CD4-positive, alpha-beta T cell treated with Interleukin-4 for 4 hours (primary cell): ENCODE data around the gene RPH3AL.
"Not testable (repeated sequence)": the region's sequence is repeated elsewhere in the genome, so short reads cannot be mapped to it uniquely, and the experiment has no call there.

ENCODE experiments used
- DNase-seq: peaks from one replicate; pipeline ENCODE4 v3.0.0-alpha.2; 2020

RPH3AL gene

GRCh38 chr17:171871-172270 is 180.7 kb downstream of the RPH3AL start:
- no peak for DNase-seq

DNA sequence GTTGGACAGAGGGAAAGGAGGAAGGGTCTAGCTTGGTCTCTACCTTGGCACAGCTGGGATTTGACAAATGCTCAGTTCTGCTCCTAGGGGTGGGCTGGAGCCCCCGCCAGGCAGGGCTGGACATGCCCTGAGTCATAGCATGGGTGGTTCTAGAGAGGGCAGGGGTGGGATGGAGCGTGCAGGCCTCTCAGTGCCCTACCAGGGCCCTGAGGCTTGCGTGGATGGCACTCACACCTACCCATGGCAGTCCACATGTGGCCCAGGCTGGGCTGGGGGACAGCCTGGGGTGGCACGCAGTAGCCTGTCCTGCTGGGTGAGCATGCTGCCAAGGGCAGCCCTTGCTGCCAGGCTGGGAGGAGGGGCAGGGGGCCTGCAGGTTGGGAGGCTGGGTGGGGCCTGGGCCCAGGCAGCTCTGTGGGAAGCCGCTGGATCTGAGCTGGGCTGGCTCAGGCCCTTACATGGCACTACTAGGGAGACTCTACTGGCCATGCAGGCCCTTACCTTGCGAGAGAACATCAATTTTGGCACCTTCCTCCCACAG is 182.4 kb downstream of the RPH3AL start:
- DNase-seq, result no peak

- DNase-seq, result not testable (repeated sequence)
Measured at GRCh38 chr17:168614-169013, 184.0 kb downstream of the RPH3AL start.

- no peak for DNase-seq
Measured at GRCh38 chr17:165939-166338, 186.7 kb downstream of the RPH3AL start.

DNA sequence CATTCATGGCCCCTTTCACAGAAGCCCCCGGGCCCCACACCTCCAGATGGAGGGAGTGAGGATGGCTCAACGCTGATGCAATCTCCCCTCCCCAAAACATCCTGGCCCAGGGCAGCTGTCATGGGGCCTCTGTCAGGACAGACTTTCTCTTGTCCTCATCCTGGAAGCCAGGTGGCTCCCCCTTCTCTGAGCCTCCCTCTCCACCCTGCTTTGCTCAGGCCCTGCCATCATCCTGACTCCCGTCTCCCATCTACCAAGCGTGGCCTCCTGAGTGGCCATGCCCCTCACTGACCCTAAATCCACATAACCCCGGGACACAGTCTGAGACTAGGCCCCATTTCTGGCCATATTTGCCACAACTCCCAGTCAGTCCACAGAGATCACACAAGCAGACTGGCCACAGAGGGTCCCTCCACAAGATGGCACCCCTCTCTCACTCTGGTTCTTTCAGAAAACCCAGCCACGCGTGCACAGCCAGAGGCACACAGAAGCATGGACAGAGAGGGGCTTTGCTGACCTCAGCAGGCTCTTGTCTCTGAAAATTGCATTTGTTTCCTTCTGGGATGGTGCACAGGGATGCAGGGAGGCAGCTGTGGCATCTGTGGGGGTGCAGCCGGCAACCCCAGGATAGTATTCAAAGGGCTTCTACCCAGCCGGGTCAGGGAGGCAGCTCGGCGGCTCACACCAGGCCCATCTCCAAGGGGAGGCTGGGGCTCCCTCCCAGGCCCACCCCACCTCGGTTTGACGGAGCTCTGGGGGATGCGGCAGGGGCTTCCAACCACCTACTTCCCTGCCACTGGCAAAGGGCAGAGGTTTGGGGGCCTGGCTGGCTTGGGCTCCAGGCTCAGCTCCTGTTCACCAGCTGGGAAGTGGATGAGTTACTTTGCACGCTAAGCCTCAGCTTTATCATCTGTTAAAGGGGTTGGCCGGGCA is 188.0 kb downstream of the RPH3AL start:
- DNase-seq, result no peak

DNA sequence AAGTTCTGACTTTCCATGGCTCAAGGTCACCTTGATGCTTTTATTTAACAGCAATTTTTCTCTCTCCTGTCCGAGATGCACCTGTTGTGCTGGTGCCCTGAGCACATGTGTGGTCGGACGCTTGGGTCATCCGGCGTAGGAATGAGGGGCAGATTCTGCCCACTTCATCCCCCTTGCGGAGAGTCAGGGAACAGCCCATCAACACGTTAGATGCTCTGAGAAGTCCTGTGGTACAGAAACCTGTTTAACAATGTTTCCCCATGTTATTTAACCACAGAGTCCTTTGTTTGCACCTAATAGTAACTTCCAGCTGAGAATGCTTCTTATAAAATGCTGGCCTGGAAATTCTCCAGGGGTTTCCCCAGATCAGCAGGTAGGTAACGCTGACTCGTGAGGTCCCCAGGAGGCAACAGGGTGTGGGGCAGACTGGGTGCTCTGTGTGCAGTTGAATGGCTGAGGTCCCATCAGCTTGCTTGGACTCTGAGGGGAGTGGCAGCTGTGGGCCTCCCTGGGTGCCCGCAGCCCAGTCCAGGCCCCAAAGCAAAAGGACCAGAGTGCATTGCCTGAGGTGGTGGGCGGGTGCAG is 189.0 kb downstream of the RPH3AL start:
- no peak for DNase-seq

GRCh38 chr17:162689-163088 is 189.9 kb downstream of the RPH3AL start:
- DNase-seq, result no peak
